Endothelial cell of umbilical vein (primary cell): ENCODE data around the gene TAF5L. TPM values are rescaled to one million over a fixed set of nuclear protein-coding genes. Genes with fewer than 3 reads are reported as not detected.

Experiments
- BruUV-seq: library from RNA; stranded (reverse); fragments of 400-500 nt; replicated peaks from 2 replicates; lab custom pipeline; 2021; lab: Mats Ljungman, UMichigan
- CTCF ChIA-PET: fragments of 300-600, 350-600 bp; sonication (Branson Sonifier 250); formaldehyde crosslinking; loops from one replicate; lab custom pipeline; 2021; ENCODE audit warnings: antibody characterized with exemption, inconsistent platforms; lab: Charles Lee
- POLR2A ChIA-PET: fragments of 300-600, 350-600 bp; sonication (Branson Sonifier 250); formaldehyde crosslinking; loops from one replicate; lab custom pipeline; 2021; ENCODE audit warnings: antibody characterized with exemption, inconsistent platforms; lab: Charles Lee
- DNase-seq: peaks from one replicate; pipeline ENCODE4 v3.0.0-alpha.2; 2011; ENCODE audit warnings: low read depth, low spot score
- FAIRE-seq: peaks from 2 replicates; lab custom pipeline; 2011; peaks lifted over from hg19 to GRCh38; lab: Jason Lieb, UNC
- H2AFZ ChIP-seq: 2 replicates; pipeline ENCODE4 v1.6.0; 2012; ENCODE audit warnings: low read depth, low read length, control low read depth, inconsistent platforms
- H3K27ac ChIP-seq: 2 replicates; pipeline ENCODE4 v1.5.1; 2011; ENCODE audit warnings: low read depth, mild to moderate bottlenecking, control low read depth, low read length, moderate library complexity; ENCODE audit not compliant: insufficient read depth
- H3K27me3 ChIP-seq, 2 experiments: 2 replicates each; pipeline versions ENCODE4 v1.6.0 to v1.6.1; 2011; ENCODE audit warnings: low read length in 2 of 2, mixed read lengths in 1 of 2; ENCODE audit not compliant: control insufficient read depth in 2 of 2, insufficient read depth in 2 of 2
- H3K36me3 ChIP-seq, 2 experiments: 2 replicates in 1 of 2; 3 replicates in 1 of 2; pipeline ENCODE4 v1.5.1; 2011; ENCODE audit warnings: low read length in 2 of 2, mild to moderate bottlenecking in 1 of 2, moderate library complexity in 1 of 2; ENCODE audit not compliant: control insufficient read depth in 2 of 2, insufficient read depth in 2 of 2; ENCODE audit errors: extremely low read depth in 1 of 2
- H3K4me1 ChIP-seq: 3 replicates; pipeline ENCODE4 v1.5.1; 2011; ENCODE audit warnings: mild to moderate bottlenecking, low read length; ENCODE audit not compliant: control insufficient read depth, insufficient read depth; ENCODE audit errors: extremely low read depth
- H3K4me2 ChIP-seq: 2 replicates; pipeline ENCODE4 v1.6.1; 2011; ENCODE audit warnings: low read length, control low read depth, mixed read lengths; ENCODE audit not compliant: insufficient read depth
- H3K4me3 ChIP-seq, 3 experiments: fragments of 200-600 bp in 1 of 3; sonication (generic), shearing (Covaris generic) in 1 of 3; replicated peaks in 1 of 3; 2 replicates each; pipeline ENCODE4 v1.5.1; 2011 to 2016; ENCODE audit warnings: control low read depth in 3 of 3, low read length in 3 of 3, mild to moderate bottlenecking in 2 of 3, inconsistent platforms in 1 of 3, low read depth in 1 of 3, moderate library complexity in 1 of 3; ENCODE audit not compliant: insufficient read depth in 1 of 3
- H3K79me2 ChIP-seq: 2 replicates; pipeline ENCODE4 v1.6.0; 2012; ENCODE audit warnings: low read length, inconsistent platforms; ENCODE audit not compliant: control insufficient read depth, insufficient read depth
- H3K9ac ChIP-seq: replicated peaks from 2 replicates; pipeline ENCODE3; 2011; ENCODE audit warnings: low read length, control low read depth; ENCODE audit not compliant: insufficient read depth; ENCODE audit errors: extremely low read depth
- H3K9me1 ChIP-seq: replicated peaks from 3 replicates; pipeline ENCODE4 v1.6.0; 2011; ENCODE audit warnings: mild to moderate bottlenecking, low read length; ENCODE audit not compliant: control insufficient read depth, insufficient read depth; ENCODE audit errors: extremely low read depth
- H3K9me3 ChIP-seq: replicated peaks from 2 replicates; pipeline ENCODE4 v1.5.1; 2012; ENCODE audit warnings: low read length, inconsistent platforms; ENCODE audit not compliant: control insufficient read depth, insufficient read depth
- H4K20me1 ChIP-seq: replicated peaks from 2 replicates; pipeline ENCODE3; 2011; ENCODE audit warnings: mild to moderate bottlenecking, low read length; ENCODE audit not compliant: control insufficient read depth, insufficient read depth; ENCODE audit errors: extremely low read depth
- EZH2 ChIP-seq: IDR thresholded peaks from 2 replicates; pipeline ENCODE4 v1.6.1; 2012; ENCODE audit warnings: borderline replicate concordance, low read depth, mild to moderate bottlenecking, moderate library complexity, low read length, inconsistent platforms; ENCODE audit not compliant: severe bottlenecking
- FOS ChIP-seq: IDR thresholded peaks from 2 replicates; pipeline ENCODE4 v1.6.1; 2011; ENCODE audit warnings: mild to moderate bottlenecking, low read length, moderate library complexity, borderline replicate concordance; ENCODE audit not compliant: insufficient read depth
- GATA2 ChIP-seq: IDR thresholded peaks from 2 replicates; pipeline ENCODE4 v1.7.0; 2011; ENCODE audit warnings: low read depth, mild to moderate bottlenecking, moderate library complexity, mixed read lengths, low read length; ENCODE audit not compliant: insufficient read length, insufficient read depth
- JUN ChIP-seq: IDR thresholded peaks from 2 replicates; pipeline ENCODE4 v1.6.1; 2011; ENCODE audit warnings: borderline replicate concordance, low read depth; ENCODE audit not compliant: insufficient read length, insufficient read depth
- MYC ChIP-seq: IDR thresholded peaks from one replicate; pipeline ENCODE4 v1.6.1; 2011; ENCODE audit warnings: mild to moderate bottlenecking, low read depth, low read length
- POLR2A ChIP-seq: IDR thresholded peaks from 2 replicates; pipeline ENCODE4 v1.6.1; 2012; ENCODE audit warnings: low read depth, mild to moderate bottlenecking, control low read depth, low read length
- POLR2AphosphoS5 ChIP-seq: IDR thresholded peaks from 2 replicates; pipeline ENCODE4 v1.6.1; 2012; ENCODE audit warnings: low read depth, mild to moderate bottlenecking, control low read depth, low read length, moderate library complexity; ENCODE audit not compliant: insufficient read depth
- dilution Hi-C: fragments of 300-500 bp; cut with MboI; formaldehyde crosslinking; loops from one replicate; pipeline ENCODE4 v1.15.0; 2019; ENCODE audit warnings: low sequenced_read_pairs; ENCODE audit not compliant: extremely low pct_ligation_motif_present
- intact Hi-C: fragments of 100-400 bp; cut with micrococcal nuclease; formaldehyde crosslinking; loops from one replicate; pipeline ENCODE4 v1.10.0; 2022
- polyA plus RNA-seq, 4 experiments: library from polyadenylated mRNA; depleted of rRNA in 3 of 4; stranded (reverse) in 3 of 4; unstranded in 1 of 4; fragments of >200 nt; gene quantifications; 2 replicates each; pipeline versions ENCODE4 v1.2.1 to v1.2.3, GENCODE V29; 2011 to 2012; ENCODE audit warnings: missing spikeins in 1 of 4
- total RNA-seq: library from RNA; stranded (reverse); gene quantifications from 2 replicates; pipeline ENCODE4 v1.2.3, GENCODE V29; 2021
- TF ChIP-seq, protein P1 (sequence below), 2 donors: IDR thresholded peaks; 1 replicate in 1 of 2; 2 replicates in 1 of 2; pipeline ENCODE4 v1.5.1; 2011; ENCODE audit warnings: low read length in 2 of 2, mild to moderate bottlenecking in 2 of 2, moderate library complexity in 2 of 2, control low read depth in 1 of 2, inconsistent platforms in 1 of 2, low read depth in 1 of 2; ENCODE audit not compliant: insufficient read depth in 1 of 2; ENCODE audit errors: extremely low read depth in 1 of 2
- TF ChIP-seq, protein P2 (sequence below): IDR thresholded peaks from 2 replicates; pipeline ENCODE4 v1.6.1; 2011; ENCODE audit not compliant: insufficient read depth, insufficient read length

TAF5L gene
- total and polyA plus RNA-seq, 2 donors (not counting 3 experiments of a cell fraction or from before 2014, with no cell fraction given): 21.1 to 24.8 TPM

DNA sequence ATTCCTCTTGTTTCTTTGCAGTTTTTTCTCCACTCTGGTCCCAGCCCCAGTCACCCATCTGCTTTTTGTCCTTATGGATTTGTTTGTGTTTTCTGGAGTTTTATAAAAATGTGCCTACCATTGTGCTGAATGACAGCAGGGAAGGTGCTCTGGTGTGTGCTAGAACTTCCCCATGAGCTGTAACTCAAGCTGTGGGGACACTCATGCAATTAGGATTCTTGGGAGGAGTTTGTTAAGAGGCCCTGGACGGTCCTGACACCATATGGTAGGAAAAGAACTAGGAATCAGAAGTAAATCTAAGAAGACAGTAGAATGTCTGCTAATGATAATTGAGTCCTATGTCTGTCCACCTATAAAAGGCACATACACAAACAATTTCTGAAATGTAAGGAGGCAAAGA is 27.5 kb upstream of the TAF5L start:
- no TSS peak for BruUV-seq
- no peak overlapping the region for H3K9ac ChIP-seq
- H3K4me2 ChIP-seq: no peak overlapping the region
- no peaks in the 10 kb centered on the region for H3K9me1 ChIP-seq
- H3K27me3 ChIP-seq: no peaks in the 10 kb centered on the region
- peaks cover 12% of the 10 kb centered on the region in 2 experiments for H3K36me3 ChIP-seq
- POLR2A ChIA-PET: no interaction called here
- H3K27ac ChIP-seq: no peak overlapping the region
- no peaks in the 10 kb centered on the region for H4K20me1 ChIP-seq
- H2AFZ ChIP-seq: no peak overlapping the region
- FAIRE-seq: no peak
- no peak overlapping the region for H3K4me3 ChIP-seq
- intact Hi-C loops: no loop called here
- dilution Hi-C loops: no loop called here
- no peak for DNase-seq
- no peaks in the 10 kb centered on the region for H3K4me1 ChIP-seq
- H3K9me3 ChIP-seq: no peaks in the 10 kb centered on the region
- CTCF ChIA-PET: no interaction called here
- no peak for TF ChIP-seq EZH2
- TF ChIP-seq FOS: no peak
- TF ChIP-seq GATA2: no peak
- TF ChIP-seq, protein P1, sequence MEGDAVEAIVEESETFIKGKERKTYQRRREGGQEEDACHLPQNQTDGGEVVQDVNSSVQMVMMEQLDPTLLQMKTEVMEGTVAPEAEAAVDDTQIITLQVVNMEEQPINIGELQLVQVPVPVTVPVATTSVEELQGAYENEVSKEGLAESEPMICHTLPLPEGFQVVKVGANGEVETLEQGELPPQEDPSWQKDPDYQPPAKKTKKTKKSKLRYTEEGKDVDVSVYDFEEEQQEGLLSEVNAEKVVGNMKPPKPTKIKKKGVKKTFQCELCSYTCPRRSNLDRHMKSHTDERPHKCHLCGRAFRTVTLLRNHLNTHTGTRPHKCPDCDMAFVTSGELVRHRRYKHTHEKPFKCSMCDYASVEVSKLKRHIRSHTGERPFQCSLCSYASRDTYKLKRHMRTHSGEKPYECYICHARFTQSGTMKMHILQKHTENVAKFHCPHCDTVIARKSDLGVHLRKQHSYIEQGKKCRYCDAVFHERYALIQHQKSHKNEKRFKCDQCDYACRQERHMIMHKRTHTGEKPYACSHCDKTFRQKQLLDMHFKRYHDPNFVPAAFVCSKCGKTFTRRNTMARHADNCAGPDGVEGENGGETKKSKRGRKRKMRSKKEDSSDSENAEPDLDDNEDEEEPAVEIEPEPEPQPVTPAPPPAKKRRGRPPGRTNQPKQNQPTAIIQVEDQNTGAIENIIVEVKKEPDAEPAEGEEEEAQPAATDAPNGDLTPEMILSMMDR (IDR thresholded peaks at IDR 0.05; ENCODE audit: extremely low read depth in 1 of 2, insufficient read depth in 1 of 2, low read depth in 1 of 2, low read length in 2 of 2): no peak
- no peak for TF ChIP-seq JUN
- no peak for TF ChIP-seq POLR2A
- TF ChIP-seq MYC: no peak
- TF ChIP-seq, protein P2, sequence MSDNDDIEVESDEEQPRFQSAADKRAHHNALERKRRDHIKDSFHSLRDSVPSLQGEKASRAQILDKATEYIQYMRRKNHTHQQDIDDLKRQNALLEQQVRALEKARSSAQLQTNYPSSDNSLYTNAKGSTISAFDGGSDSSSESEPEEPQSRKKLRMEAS: no peak
- TF ChIP-seq POLR2AphosphoS5: no peak
- no peaks in the 10 kb centered on the region for H3K79me2 ChIP-seq
